NCI-H748 (cell line): Measurements from ENCODE around the gene METAP1D.
"Not testable (repeated sequence)": the region's sequence is repeated elsewhere in the genome, so short reads cannot be mapped to it uniquely, and the experiment has no call there.

ENCODE experiments used
- DNase-seq: peaks from one replicate; lab custom pipeline; 2025; ENCODE audit not compliant: unreplicated experiment; lab: John Stamatoyannopoulos, UW

The METAP1D gene

DNA sequence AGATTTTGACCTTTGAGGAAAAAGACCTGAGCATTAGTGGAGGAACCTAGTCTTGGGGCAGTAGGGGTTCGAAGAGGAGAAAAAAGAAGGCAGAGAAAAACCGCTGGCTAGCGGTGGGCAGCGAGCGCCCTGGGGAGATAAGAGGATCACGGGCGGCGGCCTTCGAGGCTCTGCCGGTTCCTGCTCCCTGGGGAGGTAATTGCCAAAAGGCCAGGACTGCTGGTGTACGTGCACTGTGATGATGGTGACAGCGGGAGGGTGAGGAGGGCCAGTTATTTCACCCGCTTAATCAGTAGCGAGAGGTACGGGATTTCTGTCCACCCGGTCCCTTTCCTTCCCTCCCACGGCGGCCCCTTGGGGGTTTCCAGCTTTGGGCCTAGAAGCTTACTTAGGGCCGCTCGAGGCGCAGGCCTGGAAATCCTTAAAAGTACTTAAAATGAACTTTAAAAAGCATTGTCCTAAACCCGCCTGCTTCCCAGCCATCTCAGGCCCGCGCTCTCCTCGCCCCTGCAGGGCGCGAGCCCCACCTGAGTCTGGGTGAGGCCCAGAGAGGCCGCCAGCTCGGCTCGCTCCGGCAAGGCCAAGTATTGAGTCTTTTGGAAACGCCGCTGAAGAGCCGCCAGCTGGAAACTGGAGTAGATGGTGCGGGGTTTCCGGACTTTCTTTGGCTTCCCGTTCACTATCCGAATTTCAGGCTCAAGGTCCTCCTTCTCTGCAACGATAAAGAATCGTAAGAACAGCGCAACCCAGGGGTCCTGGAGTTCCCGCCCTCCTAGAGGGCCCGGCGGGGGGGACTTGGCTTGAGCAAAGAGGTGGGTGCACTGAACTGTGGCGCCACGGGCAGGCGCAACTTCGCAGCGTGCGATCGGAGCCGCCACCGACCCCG lies 101.4 kb downstream of the METAP1D start:
- DNase-seq = peak; percentile 73

GRCh38 chr2:172101821-172102390 lies 102.2 kb downstream of the METAP1D start:
- DNase-seq = peak; percentile 83

GRCh38 chr2:172102391-172103359 lies 102.9 kb downstream of the METAP1D start, which contains the start of gene DLX2:
Gene DLX2, minus strand, starts transcription at chr2:172102900. Its CDS starts 362 bp downstream, at chr2:172102538.
- DNase-seq = peak; percentile 99

- peak; percentile 93 for DNase-seq
Measured at GRCh38 chr2:172103471-172104272, 103.9 kb downstream of the METAP1D start.

DNA sequence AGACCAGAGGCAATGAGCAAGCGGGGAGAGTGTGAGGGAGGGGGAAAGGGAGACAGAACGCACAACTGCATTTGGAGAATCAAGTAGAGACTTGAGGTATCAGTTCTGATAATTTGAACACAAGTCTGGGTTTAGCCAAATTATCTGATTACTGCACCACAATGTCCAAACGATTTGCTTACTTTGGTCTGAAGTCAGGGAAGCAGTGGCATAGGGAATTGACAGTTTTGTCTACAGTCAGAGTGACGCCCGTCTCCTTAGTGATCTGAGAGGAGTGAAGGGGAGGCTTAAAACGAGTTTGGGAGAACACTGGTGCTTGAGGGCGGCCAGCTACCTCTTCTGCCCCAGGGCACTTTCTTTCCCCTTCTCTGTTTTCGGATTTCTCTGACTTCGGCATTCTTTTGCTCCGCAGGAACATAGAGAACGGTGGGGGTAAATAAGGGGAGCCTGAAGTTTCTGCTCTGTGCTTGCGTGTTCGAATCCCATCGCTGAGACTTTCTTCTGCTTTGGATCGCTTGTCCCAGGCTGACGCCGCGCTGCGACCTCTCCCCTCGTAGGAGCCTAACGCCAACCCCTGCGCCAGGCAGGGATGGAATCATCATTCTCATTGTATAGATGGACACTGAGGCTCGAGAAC lies 105.8 kb downstream of the METAP1D start:
- DNase-seq = no peak

- DNase-seq = peak; percentile 76
Measured at GRCh38 chr2:172106108-172106961, 106.6 kb downstream of the METAP1D start.

- DNase-seq = no peak
Measured at GRCh38 chr2:172107690-172108586, 108.2 kb downstream of the METAP1D start.

- no peak for DNase-seq
Measured at GRCh38 chr2:172108587-172108930, 108.8 kb downstream of the METAP1D start.

GRCh38 chr2:172109256-172109987 lies 109.7 kb downstream of the METAP1D start:
- DNase-seq = no peak

DNA sequence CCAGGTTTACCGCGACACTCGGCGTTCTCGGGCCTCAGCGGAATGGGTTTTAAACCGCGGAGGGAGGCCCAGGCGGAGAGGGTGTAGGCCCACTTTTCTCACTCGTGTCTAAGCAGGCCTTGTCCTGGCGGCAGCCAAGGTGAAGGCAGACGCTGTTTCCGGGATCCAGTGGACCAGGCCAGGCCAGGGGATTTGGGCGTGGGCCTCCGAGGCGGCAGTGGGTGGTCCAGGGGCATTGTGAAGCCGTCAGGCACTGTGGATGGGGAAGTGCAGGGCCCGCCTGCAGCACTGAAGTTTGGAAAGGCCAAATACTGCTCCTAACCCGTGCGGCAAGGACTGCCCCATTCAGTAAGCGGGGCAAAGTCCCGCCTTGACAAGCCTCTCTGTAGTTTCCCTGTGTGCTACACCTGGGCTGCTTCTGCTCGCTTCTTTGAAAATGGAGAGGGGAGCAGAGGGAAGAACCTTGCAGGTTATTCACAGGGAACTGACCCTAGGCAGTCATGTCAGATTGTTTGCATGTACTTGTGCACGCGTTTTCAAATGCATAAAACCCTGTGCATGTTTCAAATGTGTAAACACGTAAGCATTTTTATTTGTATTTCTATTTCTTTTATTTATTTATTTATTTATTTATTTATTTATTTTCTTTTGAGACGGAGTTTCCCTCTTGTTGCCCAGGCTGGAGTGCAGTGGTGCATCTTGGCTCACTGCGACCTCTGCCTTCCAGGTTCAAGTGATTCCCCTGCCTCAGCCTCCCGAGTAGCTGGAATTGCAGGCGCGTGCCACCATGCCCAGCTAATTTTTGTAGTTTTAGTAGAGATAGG lies 110.4 kb downstream of the METAP1D start:
- no peak for DNase-seq

- DNase-seq = peak; percentile 58
Measured at GRCh38 chr2:172113617-172114016, 113.9 kb downstream of the METAP1D start.

- DNase-seq = not testable (repeated sequence)
Measured at GRCh38 chr2:172114176-172114575, 114.4 kb downstream of the METAP1D start.

GRCh38 chr2:172114579-172114978 lies 114.8 kb downstream of the METAP1D start:
- no peak for DNase-seq

- no peak for DNase-seq
Measured at GRCh38 chr2:172116107-172116506, 116.4 kb downstream of the METAP1D start.

GRCh38 chr2:172119089-172119488 lies 119.3 kb downstream of the METAP1D start:
- DNase-seq = no peak

GRCh38 chr2:172120118-172120517 lies 120.4 kb downstream of the METAP1D start:
- DNase-seq = no peak
